T47D (cell line): Measurements from ENCODE around the gene FIP1L1.

ENCODE experiments used
- DNase-seq, 2 experiments: peaks; one replicate each; pipeline versions ENCODE4 v3.0.0 to v3.0.0-alpha.2; 2011 to 2012; ENCODE audit warnings: low read depth in 1 of 2, low spot score in 1 of 2
- JUND ChIP-seq: IDR thresholded peaks from 2 replicates; pipeline ENCODE4 v1.6.1; 2012; ENCODE audit warnings: low read depth
- in situ Hi-C: cut with HindIII; loops from 2 replicates; pipeline ENCODE4 v1.10.0; 2016; ENCODE audit warnings: low sequenced_read_pairs, low pct_unique_long_range_greater_than_20kb

FIP1L1 gene

GRCh38 chr4:53484911-53485657, 107.6 kb downstream of the FIP1L1 start:
- no peak for TF ChIP-seq JUND
- in situ Hi-C loops: no loop called here
- DNase-seq: no peak

- no peak for DNase-seq
- in situ Hi-C loops: no loop called here
- TF ChIP-seq JUND: no peak
Observed at GRCh38 chr4:53485658-53486040, 108.2 kb downstream of the FIP1L1 start.

- in situ Hi-C loops: no loop called here
- DNase-seq: no peak
Observed at GRCh38 chr4:53487766-53488165, 110.3 kb downstream of the FIP1L1 start.

GRCh38 chr4:53489279-53489889, 111.9 kb downstream of the FIP1L1 start:
- in situ Hi-C loops: no loop called here
- DNase-seq: no peak

More at GRCh38 chr4:53487766-53488165, 110.3 kb downstream of the FIP1L1 start:
- no peak for TF ChIP-seq JUND

GRCh38 chr4:53490161-53490956, 112.9 kb downstream of the FIP1L1 start:
- TF ChIP-seq JUND: no peak
- no peak for DNase-seq
- in situ Hi-C loops: no loop called here

More at GRCh38 chr4:53489279-53489889, 111.9 kb downstream of the FIP1L1 start:
- no peak for TF ChIP-seq JUND

- in situ Hi-C loops: no loop called here
- no peak for TF ChIP-seq JUND
- DNase-seq: peak; percentile 13 to 47
Observed at GRCh38 chr4:53490965-53491622, 113.7 kb downstream of the FIP1L1 start.

DNA sequence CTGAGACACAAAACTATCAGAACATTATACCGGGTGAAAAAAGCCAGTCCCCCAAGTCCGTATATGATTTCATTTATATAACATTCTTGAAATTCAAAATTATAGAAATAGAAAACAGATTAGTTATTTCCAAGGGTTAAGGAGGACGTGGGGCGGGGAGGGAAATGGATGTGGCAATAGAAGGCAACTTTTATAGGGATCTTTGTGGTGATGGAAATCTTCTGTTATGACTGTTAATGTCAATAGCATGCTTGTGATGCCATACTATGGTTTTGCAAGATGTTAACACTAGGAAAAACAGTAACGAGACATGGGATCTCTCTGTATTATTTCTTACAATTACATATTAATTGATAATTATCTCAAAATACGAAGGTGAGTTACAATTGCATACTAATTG, 117.4 kb downstream of the FIP1L1 start:
- DNase-seq: no peak
- no peak for TF ChIP-seq JUND
- in situ Hi-C loops: no loop called here

GRCh38 chr4:53497487-53498244, 120.2 kb downstream of the FIP1L1 start:
- in situ Hi-C loops: no loop called here
- no peak for TF ChIP-seq JUND
- no peak for DNase-seq

- no peak for DNase-seq
- TF ChIP-seq JUND: no peak
- in situ Hi-C loops: no loop called here
Observed at GRCh38 chr4:53498706-53499105, 121.3 kb downstream of the FIP1L1 start.

DNA sequence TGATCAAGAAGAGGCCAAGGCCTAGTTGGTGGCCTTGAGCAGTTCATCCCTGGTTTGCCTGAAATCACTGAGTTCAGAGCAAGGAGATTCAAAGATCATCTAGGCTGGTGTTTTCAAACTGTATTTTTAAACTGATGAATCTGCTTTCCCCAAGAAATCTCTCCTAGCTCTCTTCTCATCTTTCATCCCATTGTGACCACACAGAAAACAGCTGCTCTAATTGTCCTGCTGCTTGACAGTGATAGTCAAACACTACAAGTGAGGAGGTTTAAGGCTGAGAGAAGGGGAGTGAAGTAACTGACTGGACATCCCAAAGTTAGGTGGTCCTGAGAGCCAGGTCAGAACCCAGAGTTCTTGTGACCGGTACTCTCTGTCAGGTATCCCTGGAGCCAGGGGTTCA, 122.3 kb downstream of the FIP1L1 start:
- in situ Hi-C loops: no loop called here
- no peak for TF ChIP-seq JUND
- no peak for DNase-seq

DNA sequence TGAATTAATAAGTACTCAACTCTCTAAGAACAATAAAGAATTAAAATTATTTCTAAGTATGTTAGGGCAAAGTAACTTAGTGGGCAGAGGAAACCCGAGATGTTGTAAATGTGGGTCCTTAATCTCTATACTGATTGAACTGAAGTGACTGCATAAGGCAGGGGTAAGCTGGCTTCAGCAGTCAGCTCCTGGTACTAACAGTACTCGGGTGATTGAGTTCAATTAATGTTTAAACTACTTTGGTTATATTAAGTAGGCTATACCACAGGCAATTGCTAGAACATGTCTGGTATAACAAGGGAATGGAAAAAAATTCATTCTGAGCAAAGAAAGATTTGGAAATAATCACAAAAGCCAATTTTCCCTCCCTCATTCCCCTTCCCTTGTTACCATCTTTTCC, 123.1 kb downstream of the FIP1L1 start:
- DNase-seq: no peak
- in situ Hi-C loops: no loop called here
- no peak for TF ChIP-seq JUND

DNA sequence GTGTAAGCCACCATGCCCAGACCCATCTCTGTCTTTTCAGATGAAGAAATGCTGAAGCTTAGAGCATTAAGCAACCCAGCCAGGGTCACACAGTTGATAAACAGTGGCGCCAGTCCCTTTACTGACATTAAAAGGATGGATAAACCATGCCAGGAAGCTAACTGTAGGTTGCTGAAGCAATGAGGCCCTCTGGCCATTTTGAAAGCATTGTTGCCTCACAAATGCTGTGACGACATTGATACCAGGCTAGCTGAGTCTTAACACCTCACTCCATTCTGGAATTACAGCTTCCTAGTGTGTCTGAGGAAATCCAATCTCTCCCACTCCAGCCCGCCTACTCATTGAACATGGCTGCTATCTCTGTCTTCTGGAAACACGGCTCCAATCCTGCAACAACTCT, 124.1 kb downstream of the FIP1L1 start:
- in situ Hi-C loops: no loop called here
- no peak for TF ChIP-seq JUND
- no peak for DNase-seq
